Loucy (cell line): ENCODE data around the gene VWA7.

Experiments used
- EZH2phosphoT487 ChIP-seq: fragments of 200-600 bp; IDR thresholded peaks from 2 replicates; pipeline ENCODE4 v1.6.1; 2018; ENCODE audit warnings: antibody characterized with exemption, mild to moderate bottlenecking, moderate library complexity, borderline replicate concordance
- TF ChIP-seq, protein P1 (sequence below): fragments of 200-600 bp; sonication (generic); conservative IDR thresholded peaks from 2 replicates; pipeline ENCODE4 v1.5.1; 2014; ENCODE audit warnings: mild to moderate bottlenecking, antibody characterized with exemption, low read length

DNA sequence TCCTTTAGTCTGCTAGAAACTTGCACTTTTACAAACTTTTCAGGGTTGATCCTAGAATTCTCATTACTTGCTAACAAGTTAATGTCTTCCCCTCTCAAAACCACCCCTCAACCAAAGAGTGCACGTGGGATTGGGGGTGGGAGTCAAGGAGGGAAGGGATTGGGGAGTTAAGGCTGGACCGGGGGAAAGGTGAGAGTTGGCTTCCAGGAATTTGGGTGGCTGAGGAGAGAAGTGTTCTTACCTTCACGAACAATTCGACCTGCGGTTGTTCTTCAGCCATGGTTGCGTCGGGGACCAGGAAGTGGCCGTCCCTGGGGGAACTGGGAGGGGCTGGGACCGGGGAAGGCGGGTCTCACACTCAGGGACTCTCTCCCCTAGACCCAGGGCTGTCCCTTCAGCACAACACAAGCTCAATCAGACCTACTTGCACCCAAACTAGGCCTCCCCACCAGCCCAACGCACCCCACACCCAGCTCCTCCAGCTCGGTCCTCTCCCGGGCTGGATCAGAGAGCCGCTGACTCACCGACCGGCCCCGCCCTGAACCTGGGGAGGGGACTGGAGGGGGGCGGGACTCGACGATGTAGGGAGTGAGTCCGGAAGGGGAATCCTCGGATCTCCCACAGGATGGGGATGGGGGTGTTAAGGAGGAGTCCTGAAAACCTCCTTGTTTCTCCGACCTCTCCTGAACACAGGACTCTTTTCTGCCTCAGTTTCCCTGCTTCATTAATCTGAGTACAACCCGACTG lies 40.9 kb downstream of the VWA7 start, which contains the start of gene CLIC1:
- TF ChIP-seq, protein P1, sequence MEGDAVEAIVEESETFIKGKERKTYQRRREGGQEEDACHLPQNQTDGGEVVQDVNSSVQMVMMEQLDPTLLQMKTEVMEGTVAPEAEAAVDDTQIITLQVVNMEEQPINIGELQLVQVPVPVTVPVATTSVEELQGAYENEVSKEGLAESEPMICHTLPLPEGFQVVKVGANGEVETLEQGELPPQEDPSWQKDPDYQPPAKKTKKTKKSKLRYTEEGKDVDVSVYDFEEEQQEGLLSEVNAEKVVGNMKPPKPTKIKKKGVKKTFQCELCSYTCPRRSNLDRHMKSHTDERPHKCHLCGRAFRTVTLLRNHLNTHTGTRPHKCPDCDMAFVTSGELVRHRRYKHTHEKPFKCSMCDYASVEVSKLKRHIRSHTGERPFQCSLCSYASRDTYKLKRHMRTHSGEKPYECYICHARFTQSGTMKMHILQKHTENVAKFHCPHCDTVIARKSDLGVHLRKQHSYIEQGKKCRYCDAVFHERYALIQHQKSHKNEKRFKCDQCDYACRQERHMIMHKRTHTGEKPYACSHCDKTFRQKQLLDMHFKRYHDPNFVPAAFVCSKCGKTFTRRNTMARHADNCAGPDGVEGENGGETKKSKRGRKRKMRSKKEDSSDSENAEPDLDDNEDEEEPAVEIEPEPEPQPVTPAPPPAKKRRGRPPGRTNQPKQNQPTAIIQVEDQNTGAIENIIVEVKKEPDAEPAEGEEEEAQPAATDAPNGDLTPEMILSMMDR = no peak
- no peak for TF ChIP-seq EZH2phosphoT487
